Peyer's patch (tissue), 4 donors: ENCODE data around the gene SRD5A1.

ENCODE experiments used
- POLR2A ChIP-seq, 2 donors: fragments of 450-650 bp; IDR thresholded peaks; one replicate each; pipeline ENCODE4 v1.5.1; 2017; ENCODE audit warnings: antibody characterized with exemption in 2 of 2, mild to moderate bottlenecking in 2 of 2, moderate library complexity in 2 of 2
- TF ChIP-seq, protein P1 (sequence below), 6 experiments: fragments of 450-650 bp in 4 of 6; fragments of 200-600 bp in 2 of 6; sonication (generic) in 1 of 6; IDR thresholded peaks; one replicate each; pipeline ENCODE4 v1.5.1; 2017 to 2019; ENCODE audit warnings: antibody characterized with exemption in 6 of 6, mild to moderate bottlenecking in 3 of 6, moderate library complexity in 1 of 6

DNA sequence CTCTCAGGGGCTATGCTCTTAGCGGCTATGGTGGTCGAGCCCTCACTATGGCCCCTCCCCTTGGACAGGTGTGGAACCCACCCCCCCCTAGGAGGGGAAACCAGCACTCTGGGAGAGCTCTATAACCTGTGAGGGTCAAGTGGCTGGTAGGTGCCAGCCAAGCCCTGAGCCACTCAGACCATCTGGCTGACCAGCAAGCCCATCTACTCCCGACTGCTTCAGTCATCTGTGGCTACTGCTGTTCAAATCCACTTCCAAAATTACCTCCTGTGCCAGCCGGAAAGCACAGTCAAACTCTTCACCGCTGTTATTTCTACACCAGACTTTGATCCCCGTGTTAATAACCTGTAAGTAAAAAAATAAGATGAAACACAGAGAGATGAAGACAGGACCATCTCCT, 28.9 kb upstream of the SRD5A1 start:
- no peak for TF ChIP-seq POLR2A (IDR thresholded peaks at IDR 0.05)
- TF ChIP-seq, protein P1, sequence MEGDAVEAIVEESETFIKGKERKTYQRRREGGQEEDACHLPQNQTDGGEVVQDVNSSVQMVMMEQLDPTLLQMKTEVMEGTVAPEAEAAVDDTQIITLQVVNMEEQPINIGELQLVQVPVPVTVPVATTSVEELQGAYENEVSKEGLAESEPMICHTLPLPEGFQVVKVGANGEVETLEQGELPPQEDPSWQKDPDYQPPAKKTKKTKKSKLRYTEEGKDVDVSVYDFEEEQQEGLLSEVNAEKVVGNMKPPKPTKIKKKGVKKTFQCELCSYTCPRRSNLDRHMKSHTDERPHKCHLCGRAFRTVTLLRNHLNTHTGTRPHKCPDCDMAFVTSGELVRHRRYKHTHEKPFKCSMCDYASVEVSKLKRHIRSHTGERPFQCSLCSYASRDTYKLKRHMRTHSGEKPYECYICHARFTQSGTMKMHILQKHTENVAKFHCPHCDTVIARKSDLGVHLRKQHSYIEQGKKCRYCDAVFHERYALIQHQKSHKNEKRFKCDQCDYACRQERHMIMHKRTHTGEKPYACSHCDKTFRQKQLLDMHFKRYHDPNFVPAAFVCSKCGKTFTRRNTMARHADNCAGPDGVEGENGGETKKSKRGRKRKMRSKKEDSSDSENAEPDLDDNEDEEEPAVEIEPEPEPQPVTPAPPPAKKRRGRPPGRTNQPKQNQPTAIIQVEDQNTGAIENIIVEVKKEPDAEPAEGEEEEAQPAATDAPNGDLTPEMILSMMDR (IDR thresholded peaks at IDR 0.05) = no peak
